Caco-2 (cell line): Measurements from ENCODE around the gene TOR1AIP2. TPM values are rescaled to one million over a fixed set of nuclear protein-coding genes. Genes with fewer than 3 reads are reported as not detected.

Experiments used
- BruUV-seq: library from RNA; stranded (reverse); fragments of 400-500 nt; replicated peaks from 2 replicates; lab custom pipeline; 2021; lab: Mats Ljungman, UMichigan
- CTCF ChIA-PET: fragments of 300-600 bp; sonication (Branson Sonifier 250); formaldehyde crosslinking; loops from one replicate; lab custom pipeline; 2022; ENCODE audit warnings: antibody characterized with exemption; lab: Charles Lee
- POLR2A ChIA-PET: fragments of 300-600 bp; sonication (Branson Sonifier 250); formaldehyde crosslinking; loops from one replicate; lab custom pipeline; 2022; ENCODE audit warnings: antibody characterized with exemption; lab: Charles Lee
- DNase-seq, 2 experiments: peaks; one replicate each; pipeline versions ENCODE4 v3.0.0 to v3.0.0-alpha.2; 2020 to 2022
- H3K27me3 ChIP-seq: replicated peaks from 2 replicates; pipeline ENCODE4 v1.6.0; 2011; ENCODE audit warnings: low read length; ENCODE audit not compliant: control insufficient read depth, insufficient read depth
- H3K36me3 ChIP-seq: 2 replicates; pipeline ENCODE4 v1.5.1; 2011; ENCODE audit warnings: low read length; ENCODE audit not compliant: control insufficient read depth, insufficient read depth
- H3K4me1 ChIP-seq: fragments of 250-450 bp; sonication (Bioruptor Pico); 2 replicates; pipeline ENCODE4 v1.5.1; 2020; ENCODE audit warnings: mild to moderate bottlenecking
- H3K4me3 ChIP-seq: 2 replicates; pipeline ENCODE4 v1.5.1; 2011; ENCODE audit warnings: low read depth, mild to moderate bottlenecking, control low read depth, low read length
- H3K9me3 ChIP-seq: fragments of 250-450 bp; sonication (Bioruptor Pico); 2 replicates; pipeline ENCODE4 v1.5.1; 2020; ENCODE audit warnings: mild to moderate bottlenecking, moderate library complexity
- H3K27ac Mint-ChIP-seq: one replicate; pipeline ENCODE4 v1.8.0; 2022; ENCODE audit warnings: mixed read lengths; ENCODE audit not compliant: unreplicated experiment
- H3K27me3 Mint-ChIP-seq: one replicate; pipeline ENCODE4 v1.8.0; 2022; ENCODE audit warnings: mixed read lengths; ENCODE audit not compliant: insufficient read depth, unreplicated experiment
- H3K36me3 Mint-ChIP-seq: one replicate; pipeline ENCODE4 v1.8.0; 2022; ENCODE audit warnings: mild to moderate bottlenecking, mixed read lengths; ENCODE audit not compliant: insufficient read depth, unreplicated experiment
- H3K4me1 Mint-ChIP-seq: one replicate; pipeline ENCODE4 v1.8.0; 2022; ENCODE audit warnings: low read depth, mixed read lengths; ENCODE audit not compliant: unreplicated experiment
- H3K4me3 Mint-ChIP-seq: one replicate; pipeline ENCODE4 v1.8.0; 2022; ENCODE audit warnings: mild to moderate bottlenecking, moderate library complexity, mixed read lengths; ENCODE audit not compliant: unreplicated experiment
- H3K9me3 Mint-ChIP-seq: one replicate; pipeline ENCODE4 v1.8.0; 2022; ENCODE audit warnings: mixed read lengths; ENCODE audit not compliant: unreplicated experiment
- CTCF ChIP-seq, 2 experiments: fragments of 200-600 bp in 1 of 2; IDR thresholded peaks; 1 replicate in 1 of 2; 2 replicates in 1 of 2; pipeline versions ENCODE4 v1.5.1 to v1.8.0; 2011 to 2022; ENCODE audit warnings: antibody characterized with exemption in 1 of 2, control low read depth in 1 of 2, inconsistent platforms in 1 of 2, low read depth in 1 of 2, low read length in 1 of 2, mild to moderate bottlenecking in 1 of 2, moderate library complexity in 1 of 2; ENCODE audit not compliant: insufficient read depth in 1 of 2, severe bottlenecking in 1 of 2, unreplicated experiment in 1 of 2
- intact Hi-C: fragments of 100-400 bp; cut with micrococcal nuclease; formaldehyde crosslinking; loops from one replicate; pipeline ENCODE4 v1.10.0; 2022; ENCODE audit not compliant: unreplicated experiment
- total RNA-seq: library from RNA; stranded (reverse); gene quantifications from 2 replicates; pipeline ENCODE4 v1.2.3, GENCODE V29; 2022

Gene TOR1AIP2
- total RNA-seq, 1 experiment from 2014 or later = 92.8 TPM

GRCh38 chr1:179813626-179814545 is 63.7 kb downstream of the TOR1AIP2 start:
- no peak for DNase-seq
- no TSS peak for BruUV-seq
- ChIA-PET CTCF (interaction anchor here (0.6 to 2.8 kb wide), 27 partner anchors 8 to 1764 kb away, joined by 3 to 135 read pairs (median 5); no protein-coding TSS in a partner anchor), POLR2A (interaction anchor here (0.9 kb wide), 1 partner anchor 68 kb away, joined by 4 read pairs; the partner anchor contains the start of gene TOR1AIP1)
- no peaks in the 10 kb centered on the region for H3K36me3 ChIP-seq
- H3K36me3 Mint-ChIP-seq = no peaks in the 10 kb centered on the region
- no peaks in the 10 kb centered on the region for H3K27me3 ChIP-seq
- peak overlapping the region; percentile 99 for H3K4me3 Mint-ChIP-seq
- H3K9me3 Mint-ChIP-seq = no peaks in the 10 kb centered on the region
- peaks cover 3% of the 10 kb centered on the region; the same call in 1 of the 2 replicates for H3K4me1 ChIP-seq
- no peak for TF ChIP-seq CTCF (IDR thresholded peaks at IDR 0.05; ENCODE audit: insufficient read depth in 1 of 2, low read depth in 1 of 2, low read length in 1 of 2, severe bottlenecking in 1 of 2, unreplicated experiment in 1 of 2)
- H3K27ac Mint-ChIP-seq = no peak overlapping the region
- H3K9me3 ChIP-seq = no peaks in the 10 kb centered on the region
- H3K27me3 Mint-ChIP-seq = peaks cover 14% of the 10 kb centered on the region
- intact Hi-C loops = loop anchor here (1.0 to 10.0 kb wide), 4 partner anchors 37 to 559 kb away; no protein-coding TSS in a partner anchor
- peaks cover 24% of the 10 kb centered on the region for H3K4me1 Mint-ChIP-seq
- H3K4me3 ChIP-seq = peak overlapping the region; percentile 43

GRCh38 chr1:179812501-179813292 is 64.9 kb downstream of the TOR1AIP2 start:
- no peaks in the 10 kb centered on the region for H3K36me3 Mint-ChIP-seq
- no peak overlapping the region for H3K4me3 Mint-ChIP-seq
- intact Hi-C loops = loop anchor here (5.0 to 10.0 kb wide), 2 partner anchors 35 to 558 kb away; no protein-coding TSS in a partner anchor
- DNase-seq = no peak
- peaks cover 24% of the 10 kb centered on the region for H3K4me1 Mint-ChIP-seq
- no peak for TF ChIP-seq CTCF (IDR thresholded peaks at IDR 0.05; ENCODE audit: insufficient read depth in 1 of 2, low read depth in 1 of 2, low read length in 1 of 2, severe bottlenecking in 1 of 2, unreplicated experiment in 1 of 2)
- peaks cover 15% of the 10 kb centered on the region for H3K4me1 ChIP-seq
- H3K27me3 Mint-ChIP-seq = peaks cover 14% of the 10 kb centered on the region
- H3K9me3 ChIP-seq = no peaks in the 10 kb centered on the region
- no peak overlapping the region for H3K27ac Mint-ChIP-seq
- H3K4me3 ChIP-seq = no peak overlapping the region
- CTCF ChIA-PET = interaction anchor here (0.7 to 1.7 kb wide), 3 partner anchors 102 to 110 kb away, joined by 3 to 4 read pairs (median 4); no protein-coding TSS in a partner anchor
- H3K36me3 ChIP-seq = no peaks in the 10 kb centered on the region
- BruUV-seq = no TSS peak
- H3K27me3 ChIP-seq = no peaks in the 10 kb centered on the region
- no peaks in the 10 kb centered on the region for H3K9me3 Mint-ChIP-seq
- POLR2A ChIA-PET = no interaction called here

GRCh38 chr1:179810367-179810715 is 67.3 kb downstream of the TOR1AIP2 start:
- TF ChIP-seq CTCF (IDR thresholded peaks at IDR 0.05; ENCODE audit: insufficient read depth in 1 of 2, low read depth in 1 of 2, low read length in 1 of 2, severe bottlenecking in 1 of 2, unreplicated experiment in 1 of 2) = no peak
- H3K4me3 ChIP-seq = no peak overlapping the region
- CTCF ChIA-PET = interaction anchor here (0.6 to 5.1 kb wide), 22 partner anchors 8 to 692 kb away, joined by 3 to 237 read pairs (median 4); partner anchors contain the start of gene TOR1AIP1
- Mint-ChIP-seq H3K27me3 (peaks cover 14% of the 10 kb centered on the region), H3K4me1 (peaks cover 17% of the 10 kb centered on the region), H3K36me3 (no peaks in the 10 kb centered on the region), H3K9me3 (no peaks in the 10 kb centered on the region), H3K4me3 (no peak overlapping the region), H3K27ac (no peak overlapping the region)
- intact Hi-C loops = loop anchor here (1.0 to 10.0 kb wide), 3 partner anchors 33 to 556 kb away; no protein-coding TSS in a partner anchor
- H3K36me3 ChIP-seq = no peaks in the 10 kb centered on the region
- POLR2A ChIA-PET = interaction anchor here (1.9 kb wide), 1 partner anchor 104 kb away, joined by 9 read pairs; no protein-coding TSS in a partner anchor
- BruUV-seq = no TSS peak
- H3K27me3 ChIP-seq = no peaks in the 10 kb centered on the region
- no peak for DNase-seq
- H3K9me3 ChIP-seq = no peaks in the 10 kb centered on the region
- peaks cover 34% of the 10 kb centered on the region for H3K4me1 ChIP-seq
